ENCODE measurements around the gene COL9A3.

Gene COL9A3

DNA sequence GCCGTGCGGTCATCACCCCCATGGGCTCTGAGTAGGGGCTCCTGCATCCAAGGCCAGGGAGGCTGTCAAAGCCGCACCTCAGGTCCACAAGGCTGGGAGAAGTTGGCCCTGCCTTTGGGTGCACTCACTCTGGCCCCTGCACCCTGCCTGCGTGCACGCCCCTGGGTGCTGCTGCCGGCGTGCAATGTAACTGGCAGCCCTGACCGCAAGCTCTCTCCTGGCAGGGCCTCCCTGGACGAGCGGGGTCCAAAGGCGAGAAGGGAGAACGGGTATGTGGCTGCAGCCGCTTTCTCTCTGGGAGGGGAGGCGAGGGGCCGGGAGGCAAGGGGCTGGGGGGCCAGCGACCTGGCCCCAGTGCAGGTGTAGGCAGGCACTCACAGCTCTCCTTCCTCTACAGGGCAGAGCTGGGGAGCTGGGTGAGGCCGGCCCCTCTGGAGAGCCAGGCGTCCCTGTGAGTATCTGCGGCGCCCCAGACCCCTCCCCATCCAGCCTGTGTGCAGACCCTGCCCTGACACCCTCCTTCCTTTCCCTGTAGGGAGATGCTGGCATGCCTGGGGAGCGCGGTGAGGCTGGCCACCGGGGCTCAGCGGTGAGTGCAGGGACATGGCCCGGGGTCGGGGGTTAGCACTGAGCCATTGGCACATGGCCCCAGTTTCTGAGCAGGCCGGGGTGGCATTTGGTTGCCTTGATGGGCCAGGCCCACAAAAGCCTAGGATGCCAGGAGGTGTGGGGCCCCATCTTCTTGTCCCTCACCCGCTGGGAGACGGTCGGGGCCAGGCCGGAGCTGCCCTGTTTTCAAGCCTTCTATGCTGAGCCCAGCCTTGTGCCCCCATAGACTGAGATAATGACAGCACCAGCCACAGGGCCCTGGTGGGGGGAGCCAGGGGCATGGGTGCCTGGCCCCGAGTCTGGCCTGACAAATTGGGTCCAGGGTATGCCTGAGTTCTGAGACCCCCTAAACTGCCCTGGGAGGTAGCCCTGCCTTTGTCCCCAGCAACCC is 12.7 kb downstream of the COL9A3 start:
- Histone ChIP-seq H2BK15ac (ENCODE audit: low read length) (no peak overlapping the region), H2BK120ac (ENCODE audit: low read depth, low read length) (no peak overlapping the region), H3K14ac (ENCODE audit: low read length) (peak overlapping the region; percentile 97), H2BK5ac (ENCODE audit: low read length) (no peak overlapping the region), H3K4ac (ENCODE audit: low read length) (no peak overlapping the region), H2AK5ac (ENCODE audit: low read depth, low read length) (no peak overlapping the region), H3K27ac (replicated peaks; ENCODE audit: low read length) (no peak overlapping the region), H3K4me3 (ENCODE audit: low read length in 2 of 2) (no peak overlapping the region), H3K4me2 (ENCODE audit: insufficient read depth, low read length, poor library complexity, severe bottlenecking) (no peak overlapping the region), H3K27me3 (ENCODE audit: control insufficient read depth in 3 of 3, insufficient read depth in 3 of 3, low read depth in 1 of 3, low read length in 3 of 3) (no peaks in the 10 kb centered on the region), H3K18ac (ENCODE audit: low read length) (peak overlapping the region; percentile 38), H3K36me3 (replicated peaks in 1 of 2; ENCODE audit: control insufficient read depth in 2 of 2, insufficient read depth in 2 of 2, low read length in 2 of 2) (no peaks in the 10 kb centered on the region), H3K79me1 (ENCODE audit: low read depth, low read length) (no peaks in the 10 kb centered on the region), H2AFZ (ENCODE audit: low read length) (no peak overlapping the region), H3K9ac (ENCODE audit: low read depth, low read length, poor library complexity) (peak overlapping the region; percentile 21), H3K4me1 (ENCODE audit: control insufficient read depth in 2 of 2, insufficient read depth in 1 of 2, low read depth in 1 of 2, low read length in 2 of 2) (peaks cover 5 to 14% of the 10 kb centered on the region in 2 donors), H3K23ac (ENCODE audit: low read depth, low read length, poor library complexity) (no peak overlapping the region), H4K91ac (ENCODE audit: low read depth, low read length, poor library complexity) (no peak overlapping the region), H2BK12ac (ENCODE audit: low read length) (no peak overlapping the region), H4K8ac (ENCODE audit: low read depth, low read length) (no peak overlapping the region), H3K9me3 (replicated peaks in 1 of 2; ENCODE audit: control insufficient read depth in 2 of 2, insufficient read depth in 1 of 2, low read depth in 1 of 2, low read length in 2 of 2) (no peaks in the 10 kb centered on the region)
- no peak for DNase-seq (ENCODE audit: low spot score)
- no CpG with 5 or more reads among the region's 32 CpGs for WGBS, 2 donors (ENCODE audit: extremely low coverage in 2 of 2, insufficient read length in 2 of 2, insufficient replicate concordance in 1 of 2)

DNA sequence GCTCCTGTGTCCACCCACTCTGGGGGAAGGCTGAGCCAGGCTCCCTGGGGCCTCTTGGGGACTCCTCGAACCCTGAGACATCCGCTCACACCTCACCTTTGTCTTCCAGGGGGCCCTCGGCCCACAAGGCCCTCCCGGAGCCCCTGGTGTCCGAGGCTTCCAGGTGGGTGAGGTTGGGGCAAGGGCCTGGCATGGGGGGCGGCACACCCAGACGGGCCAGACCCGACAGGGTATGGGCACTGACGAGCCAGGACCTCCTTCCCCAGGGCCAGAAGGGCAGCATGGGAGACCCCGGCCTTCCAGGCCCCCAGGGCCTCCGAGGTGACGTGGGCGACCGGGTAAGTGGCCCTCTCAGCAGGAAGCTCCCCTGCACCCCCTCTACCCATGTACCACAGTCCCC is 13.4 kb downstream of the COL9A3 start:
- Histone ChIP-seq H2BK15ac (ENCODE audit: low read length) (no peak overlapping the region), H3K79me1 (ENCODE audit: low read depth, low read length) (peaks cover 2% of the 10 kb centered on the region), H2BK5ac (ENCODE audit: low read length) (no peak overlapping the region), H4K8ac (ENCODE audit: low read depth, low read length) (no peak overlapping the region), H3K27ac (replicated peaks; ENCODE audit: low read length) (no peak overlapping the region), H3K23ac (ENCODE audit: low read depth, low read length, poor library complexity) (no peak overlapping the region), H3K4me3 (ENCODE audit: low read length in 2 of 2) (no peak overlapping the region), H3K14ac (ENCODE audit: low read length) (no peak overlapping the region), H2AK5ac (ENCODE audit: low read depth, low read length) (no peak overlapping the region), H3K4me1 (ENCODE audit: control insufficient read depth in 2 of 2, insufficient read depth in 1 of 2, low read depth in 1 of 2, low read length in 2 of 2) (peaks cover 5 to 12% of the 10 kb centered on the region in 2 donors), H3K36me3 (replicated peaks in 1 of 2; ENCODE audit: control insufficient read depth in 2 of 2, insufficient read depth in 2 of 2, low read length in 2 of 2) (no peaks in the 10 kb centered on the region), H2BK120ac (ENCODE audit: low read depth, low read length) (no peak overlapping the region), H2BK12ac (ENCODE audit: low read length) (no peak overlapping the region), H3K4me2 (ENCODE audit: insufficient read depth, low read length, poor library complexity, severe bottlenecking) (no peak overlapping the region), H3K9me3 (replicated peaks in 1 of 2; ENCODE audit: control insufficient read depth in 2 of 2, insufficient read depth in 1 of 2, low read depth in 1 of 2, low read length in 2 of 2) (peaks cover 0 to 2% of the 10 kb centered on the region in 2 donors), H2AFZ (ENCODE audit: low read length) (no peak overlapping the region), H3K4ac (ENCODE audit: low read length) (no peak overlapping the region), H3K18ac (ENCODE audit: low read length) (no peak overlapping the region), H3K27me3 (ENCODE audit: control insufficient read depth in 3 of 3, insufficient read depth in 3 of 3, low read depth in 1 of 3, low read length in 3 of 3) (no peaks in the 10 kb centered on the region), H3K9ac (ENCODE audit: low read depth, low read length, poor library complexity) (no peak overlapping the region), H4K91ac (ENCODE audit: low read depth, low read length, poor library complexity) (no peak overlapping the region)
- no peak for DNase-seq (ENCODE audit: low spot score)
- WGBS, 2 donors (ENCODE audit: extremely low coverage in 2 of 2, insufficient read length in 2 of 2, insufficient replicate concordance in 1 of 2): no CpG with 5 or more reads among the region's 14 CpGs

DNA sequence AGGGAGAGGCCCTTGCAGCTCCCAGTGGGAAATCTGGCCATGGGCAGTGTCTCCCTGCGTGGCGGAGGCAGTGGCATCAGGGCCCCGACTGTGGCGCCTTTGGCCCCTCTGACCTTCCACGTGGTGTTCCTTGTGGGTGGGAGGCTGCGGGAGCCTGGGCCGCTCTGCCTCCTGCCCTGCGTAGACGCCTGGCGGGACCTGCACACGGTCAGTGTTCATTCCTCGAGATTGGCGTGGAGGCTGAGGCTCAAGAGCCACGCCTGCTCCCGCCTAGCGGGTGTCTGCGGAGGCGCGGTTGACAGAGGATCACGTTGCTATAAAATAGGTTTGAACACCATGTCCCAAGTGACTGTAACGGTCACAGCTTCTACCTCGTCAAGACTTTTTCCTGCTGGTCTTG is 14.0 kb downstream of the COL9A3 start:
- Histone ChIP-seq H3K23ac (ENCODE audit: low read depth, low read length, poor library complexity) (peak overlapping the region; percentile 65), H3K27ac (replicated peaks; ENCODE audit: low read length) (no peak overlapping the region), H3K4me3 (ENCODE audit: low read length in 2 of 2) (no peak overlapping the region), H3K9me3 (replicated peaks in 1 of 2; ENCODE audit: control insufficient read depth in 2 of 2, insufficient read depth in 1 of 2, low read depth in 1 of 2, low read length in 2 of 2) (peaks cover 0 to 2% of the 10 kb centered on the region in 2 donors), H3K4ac (ENCODE audit: low read length) (no peak overlapping the region), H4K91ac (ENCODE audit: low read depth, low read length, poor library complexity) (no peak overlapping the region), H3K79me1 (ENCODE audit: low read depth, low read length) (peaks cover 2% of the 10 kb centered on the region), H2BK12ac (ENCODE audit: low read length) (peak overlapping the region; percentile 22), H3K14ac (ENCODE audit: low read length) (no peak overlapping the region), H4K8ac (ENCODE audit: low read depth, low read length) (no peak overlapping the region), H2AK5ac (ENCODE audit: low read depth, low read length) (no peak overlapping the region), H3K18ac (ENCODE audit: low read length) (no peak overlapping the region), H2BK120ac (ENCODE audit: low read depth, low read length) (no peak overlapping the region), H2BK15ac (ENCODE audit: low read length) (no peak overlapping the region), H2BK5ac (ENCODE audit: low read length) (no peak overlapping the region), H3K9ac (ENCODE audit: low read depth, low read length, poor library complexity) (no peak overlapping the region), H3K36me3 (replicated peaks in 1 of 2; ENCODE audit: control insufficient read depth in 2 of 2, insufficient read depth in 2 of 2, low read length in 2 of 2) (no peaks in the 10 kb centered on the region), H2AFZ (ENCODE audit: low read length) (no peak overlapping the region), H3K4me2 (ENCODE audit: insufficient read depth, low read length, poor library complexity, severe bottlenecking) (no peak overlapping the region), H3K4me1 (ENCODE audit: control insufficient read depth in 2 of 2, insufficient read depth in 1 of 2, low read depth in 1 of 2, low read length in 2 of 2) (peaks cover 6 to 12% of the 10 kb centered on the region in 2 donors), H3K27me3 (ENCODE audit: control insufficient read depth in 3 of 3, insufficient read depth in 3 of 3, low read depth in 1 of 3, low read length in 3 of 3) (no peaks in the 10 kb centered on the region)
- DNase-seq (ENCODE audit: low spot score): no peak
- WGBS, 2 donors (ENCODE audit: extremely low coverage in 2 of 2, insufficient read length in 2 of 2, insufficient replicate concordance in 1 of 2): no CpG with 5 or more reads among the region's 22 CpGs

DNA sequence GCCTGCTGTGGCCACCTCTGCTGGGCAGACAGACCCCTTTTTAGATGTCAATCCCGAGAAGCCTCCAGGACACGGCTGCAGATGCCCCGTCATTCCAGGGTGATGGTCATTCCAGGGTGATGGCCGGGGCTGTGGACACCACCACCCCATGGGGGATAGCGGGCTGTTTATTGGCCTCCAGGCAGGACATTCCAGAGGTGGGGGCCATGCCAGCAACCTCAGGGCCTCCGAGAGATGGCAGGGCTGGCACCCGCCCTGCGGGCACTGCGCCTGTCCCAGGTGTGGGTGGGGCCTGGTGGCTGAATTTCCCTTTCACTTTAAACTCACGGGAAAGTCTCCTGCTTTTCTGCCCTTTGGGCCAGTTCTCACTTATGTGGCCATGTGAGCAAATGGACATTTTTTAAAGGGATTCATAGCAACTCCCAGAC is 14.5 kb downstream of the COL9A3 start:
- H3K4me3 ChIP-seq (ENCODE audit: low read length in 2 of 2): no peak overlapping the region

More for the DNA sequence above, 14.5 kb downstream of the COL9A3 start:
- no peaks in the 10 kb centered on the region for H3K36me3 ChIP-seq (replicated peaks in 1 of 2; ENCODE audit: control insufficient read depth in 2 of 2, insufficient read depth in 2 of 2, low read length in 2 of 2)
- peaks cover 0 to 2% of the 10 kb centered on the region in 2 donors for H3K9me3 ChIP-seq (replicated peaks in 1 of 2; ENCODE audit: control insufficient read depth in 2 of 2, insufficient read depth in 1 of 2, low read depth in 1 of 2, low read length in 2 of 2)
- no peak overlapping the region for H2AK5ac ChIP-seq (ENCODE audit: low read depth, low read length)
- H3K79me1 ChIP-seq (ENCODE audit: low read depth, low read length): peaks cover 2% of the 10 kb centered on the region
- no peak overlapping the region for H3K4me2 ChIP-seq (ENCODE audit: insufficient read depth, low read length, poor library complexity, severe bottlenecking)
- no peak overlapping the region for H2BK15ac ChIP-seq (ENCODE audit: low read length)
- no peak overlapping the region for H2BK12ac ChIP-seq (ENCODE audit: low read length)
- DNase-seq (ENCODE audit: low spot score): no peak
- H3K23ac ChIP-seq (ENCODE audit: low read depth, low read length, poor library complexity): no peak overlapping the region
- no peak overlapping the region for H3K14ac ChIP-seq (ENCODE audit: low read length)
- peaks cover 6 to 12% of the 10 kb centered on the region in 2 donors for H3K4me1 ChIP-seq (ENCODE audit: control insufficient read depth in 2 of 2, insufficient read depth in 1 of 2, low read depth in 1 of 2, low read length in 2 of 2)
- no peak overlapping the region for H3K27ac ChIP-seq (replicated peaks; ENCODE audit: low read length)
- no peak overlapping the region for H4K8ac ChIP-seq (ENCODE audit: low read depth, low read length)
- H2BK5ac ChIP-seq (ENCODE audit: low read length): no peak overlapping the region
- H4K91ac ChIP-seq (ENCODE audit: low read depth, low read length, poor library complexity): no peak overlapping the region
- H2BK120ac ChIP-seq (ENCODE audit: low read depth, low read length): no peak overlapping the region
- no peak overlapping the region for H3K18ac ChIP-seq (ENCODE audit: low read length)
- H3K9ac ChIP-seq (ENCODE audit: low read depth, low read length, poor library complexity): no peak overlapping the region
- H3K27me3 ChIP-seq (ENCODE audit: control insufficient read depth in 3 of 3, insufficient read depth in 3 of 3, low read depth in 1 of 3, low read length in 3 of 3): no peaks in the 10 kb centered on the region
- H2AFZ ChIP-seq (ENCODE audit: low read length): peak overlapping the region; percentile 55
- no CpG with 5 or more reads among the region's 10 CpGs for WGBS, 2 donors (ENCODE audit: extremely low coverage in 2 of 2, insufficient read length in 2 of 2, insufficient replicate concordance in 1 of 2)
- H3K4ac ChIP-seq (ENCODE audit: low read length): no peak overlapping the region

Measured in neuronal stem cell (in vitro differentiated cells).